Uterus (tissue), 2 donors: ENCODE data around the gene ALPP.
"Not testable (repeated sequence)": the region's sequence is repeated elsewhere in the genome, so short reads cannot be mapped to it uniquely, and the experiment has no call there.

ENCODE experiments used
- CTCF ChIP-seq, 4 experiments: fragments of 200-600 bp in 2 of 4; fragments of 450-650 bp in 2 of 4; sonication (generic) in 2 of 4; IDR thresholded peaks; one replicate each; pipeline ENCODE4 v1.5.1; 2016 to 2019; ENCODE audit warnings: antibody characterized with exemption in 4 of 4, mild to moderate bottlenecking in 2 of 4, moderate library complexity in 1 of 4
- POLR2A ChIP-seq, 2 donors: fragments of 450-650 bp; IDR thresholded peaks; one replicate each; pipeline ENCODE4 v1.6.1; 2016; ENCODE audit warnings: antibody characterized with exemption in 2 of 2, mild to moderate bottlenecking in 1 of 2, moderate library complexity in 1 of 2

GRCh38 chr2:232408269-232408668, 29.7 kb downstream of the ALPP start:
- not testable (repeated sequence) for TF ChIP-seq CTCF, POLR2A (IDR thresholded peaks at IDR 0.05)
